Tongue (tissue), 2 donors: ENCODE data around the gene ZC3H13. TPM values are rescaled to one million over a fixed set of nuclear protein-coding genes. Genes with fewer than 3 reads are reported as not detected.

Experiments
- DNase-seq: peaks from one replicate; pipeline ENCODE4 v3.0.0-alpha.2; 2015
- total RNA-seq: library from RNA; depleted of rRNA; stranded (reverse); fragments of >200 nt; gene quantifications from one replicate; pipeline ENCODE4 v1.2.3, GENCODE V29; 2014

ZC3H13 gene
- total RNA-seq, 1 donor from 2014 or later = 32.5 TPM

DNA sequence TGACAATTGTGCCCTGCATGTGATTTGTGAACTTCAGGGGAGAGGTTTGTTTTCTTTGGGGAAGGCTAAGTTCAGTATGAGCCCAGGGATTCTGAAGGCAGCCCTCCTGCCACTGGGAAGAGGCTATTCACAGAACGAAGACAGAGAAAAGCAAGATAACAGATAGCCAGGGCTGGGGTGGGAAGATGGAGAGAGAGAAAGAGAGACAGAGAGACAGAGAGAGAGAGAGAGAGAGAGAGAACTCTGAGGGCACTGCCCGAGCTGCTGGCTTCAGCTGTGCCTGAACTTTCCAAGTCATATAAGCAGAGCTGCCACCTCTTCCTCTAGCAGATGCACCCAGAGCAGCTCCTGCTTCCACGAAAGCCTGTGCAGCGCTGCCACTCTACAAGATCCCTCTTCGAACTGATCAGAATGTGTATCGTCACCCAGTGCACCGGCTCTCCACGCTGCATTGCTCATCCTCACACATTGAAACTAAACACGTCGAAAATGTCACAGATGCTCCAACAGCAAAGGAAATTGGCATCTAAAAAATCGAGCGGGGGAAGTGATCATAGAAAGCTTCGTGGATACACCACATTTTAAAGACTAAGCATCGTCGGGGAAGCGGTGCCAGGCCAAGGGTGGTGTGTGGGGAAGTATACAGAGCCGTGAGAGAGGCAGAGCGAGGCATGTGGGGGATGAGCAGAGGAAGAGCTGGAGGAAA lies 119.2 kb downstream of the ZC3H13 start:
- no peak for DNase-seq

- DNase-seq = no peak
Measured at GRCh38 chr13:45932676-45933075, 119.9 kb downstream of the ZC3H13 start.

- DNase-seq = no peak
Measured at GRCh38 chr13:45932172-45932571, 120.4 kb downstream of the ZC3H13 start.

- DNase-seq = no peak
Measured at GRCh38 chr13:45931211-45931610, 121.3 kb downstream of the ZC3H13 start.

DNA sequence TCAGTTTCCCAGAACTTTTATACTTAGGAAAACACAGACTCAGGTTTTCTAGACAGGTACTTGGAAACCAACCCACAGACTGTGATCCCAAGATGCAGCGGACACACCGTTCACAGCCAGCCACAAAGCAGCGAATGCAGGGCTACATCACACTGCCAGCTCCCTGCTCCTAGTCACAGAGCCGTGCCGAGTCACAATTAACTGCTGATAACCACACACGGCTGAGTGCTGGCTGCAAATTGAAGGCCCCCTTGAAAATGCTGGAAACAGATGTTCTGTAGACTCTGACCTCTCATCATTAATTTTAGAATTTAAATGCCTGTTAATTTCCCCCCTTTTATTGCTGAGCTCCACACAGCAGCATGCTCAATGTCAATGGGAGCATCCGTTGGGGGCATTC lies 122.4 kb downstream of the ZC3H13 start:
- no peak for DNase-seq

GRCh38 chr13:45928843-45929242 lies 123.7 kb downstream of the ZC3H13 start:
- no peak for DNase-seq

GRCh38 chr13:45928176-45928575 lies 124.4 kb downstream of the ZC3H13 start:
- DNase-seq = no peak

DNA sequence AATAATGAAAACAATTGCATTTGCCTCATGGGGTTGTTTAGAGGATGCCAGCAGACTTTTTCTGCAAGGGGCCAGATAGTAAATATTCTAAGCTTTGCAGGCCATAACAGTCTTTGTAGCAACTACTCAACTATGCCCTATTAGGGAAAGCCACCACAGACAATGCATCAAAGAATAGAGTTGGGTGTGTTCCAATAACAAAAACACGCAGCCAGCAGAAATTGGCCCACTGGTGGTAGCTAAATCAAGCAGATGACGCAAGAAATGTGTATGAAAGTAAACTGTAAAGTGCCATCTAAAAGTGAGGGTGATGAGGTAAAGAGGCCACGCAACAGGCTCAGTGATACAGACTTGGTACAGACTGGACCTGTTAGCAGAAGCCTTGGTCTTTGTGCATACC lies 125.8 kb downstream of the ZC3H13 start:
- no peak for DNase-seq

DNA sequence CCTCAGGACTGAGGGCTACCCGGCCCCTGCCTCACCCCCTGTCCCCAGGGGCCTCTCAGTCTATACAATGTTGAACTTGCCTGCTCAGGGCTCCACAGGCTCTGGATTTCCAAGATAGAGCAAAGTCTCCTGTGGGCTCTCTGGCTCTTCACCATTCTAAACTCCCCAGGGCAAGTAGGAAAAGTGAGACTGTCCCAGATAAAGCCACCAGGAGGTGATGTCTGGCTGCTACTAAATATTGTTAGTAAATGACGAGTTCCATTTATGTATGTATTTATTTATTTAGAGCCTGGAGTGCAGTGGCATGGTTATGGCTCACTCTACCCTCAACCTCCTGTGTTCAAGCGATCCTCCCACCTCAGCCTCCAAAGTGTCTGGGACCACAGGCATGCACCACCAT lies 127.4 kb downstream of the ZC3H13 start:
- DNase-seq = no peak

- DNase-seq = no peak
Measured at GRCh38 chr13:45921162-45921736, 131.3 kb downstream of the ZC3H13 start.

DNA sequence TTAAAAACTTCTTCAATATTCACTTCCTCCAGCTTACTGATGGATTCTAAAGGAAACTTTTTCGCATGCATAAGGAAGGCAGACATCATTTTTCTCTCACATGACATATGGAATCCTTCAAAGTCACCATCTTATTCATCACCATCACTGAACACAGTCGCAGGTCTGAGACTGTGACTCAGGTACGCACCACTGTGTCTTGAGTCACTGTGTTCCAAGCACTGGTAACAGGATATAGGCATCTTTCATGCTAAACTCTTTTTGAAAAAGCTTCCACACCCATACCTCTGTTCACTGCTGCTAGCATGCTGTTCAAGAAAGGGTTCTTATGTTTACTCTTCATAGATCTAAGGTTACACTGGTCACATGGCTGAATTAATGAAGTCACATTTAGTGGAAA lies 133.9 kb downstream of the ZC3H13 start:
- DNase-seq = no peak

DNA sequence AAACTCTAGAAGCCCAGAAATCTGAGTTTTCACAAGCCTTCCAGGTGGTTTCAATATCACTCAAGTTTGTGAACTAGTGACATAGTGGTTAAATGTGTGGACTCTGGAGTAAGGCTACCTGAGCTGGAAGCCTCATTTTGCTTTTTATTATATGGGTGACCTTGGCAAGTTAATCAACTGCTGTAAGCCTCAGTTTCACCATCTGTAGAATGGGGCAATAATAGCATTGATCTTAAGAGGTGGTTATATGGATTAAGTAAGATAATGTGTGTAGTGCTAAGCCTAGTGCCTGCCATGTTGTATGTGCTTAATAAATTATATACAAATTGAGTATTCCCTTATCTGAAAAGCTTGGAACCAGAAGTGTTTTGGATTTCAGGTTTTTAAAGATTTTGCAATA lies 135.5 kb downstream of the ZC3H13 start:
- no peak for DNase-seq

GRCh38 chr13:45915686-45916439 lies 136.7 kb downstream of the ZC3H13 start:
- DNase-seq = peak; percentile 19

DNA sequence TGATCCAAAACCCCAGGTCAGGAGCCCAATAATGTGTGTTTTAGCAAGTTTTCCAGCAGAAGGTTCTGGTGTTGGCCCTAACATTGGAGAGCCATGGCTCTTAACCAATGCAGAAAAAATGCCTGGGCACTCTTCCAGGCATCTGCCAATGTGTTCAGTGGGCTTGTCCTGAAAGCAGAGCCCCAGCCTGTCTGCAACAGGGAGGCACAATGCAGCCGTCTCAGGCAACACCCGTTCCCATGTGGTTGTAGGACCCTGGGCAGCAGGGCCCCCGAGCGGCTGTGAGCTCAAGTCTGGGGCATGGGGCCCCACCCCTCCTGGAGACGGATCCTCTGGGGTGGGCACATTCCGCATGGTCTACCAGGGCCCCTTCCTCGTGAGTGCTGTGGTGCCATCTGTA lies 142.9 kb downstream of the ZC3H13 start:
- DNase-seq = peak; percentile 84

DNA sequence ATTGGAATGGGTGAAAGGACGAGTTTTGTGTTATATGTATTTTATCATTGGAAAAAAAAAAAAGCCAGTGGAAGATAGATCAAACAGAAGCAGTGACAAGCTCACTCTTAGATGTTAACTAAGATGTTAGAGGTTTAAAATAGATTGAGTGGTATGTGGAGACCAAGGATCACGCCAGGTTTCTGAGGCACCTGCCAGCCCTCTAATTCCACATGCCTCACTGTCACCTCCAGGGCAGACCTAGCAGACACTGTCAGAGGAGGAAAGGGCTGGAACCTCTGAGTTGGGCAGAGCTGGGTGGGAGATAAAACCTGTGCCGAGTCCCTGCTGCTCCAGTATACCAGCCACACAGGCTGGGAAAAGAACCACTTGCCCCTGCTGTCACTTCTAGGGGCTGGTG lies 143.5 kb downstream of the ZC3H13 start:
- DNase-seq = no peak

DNA sequence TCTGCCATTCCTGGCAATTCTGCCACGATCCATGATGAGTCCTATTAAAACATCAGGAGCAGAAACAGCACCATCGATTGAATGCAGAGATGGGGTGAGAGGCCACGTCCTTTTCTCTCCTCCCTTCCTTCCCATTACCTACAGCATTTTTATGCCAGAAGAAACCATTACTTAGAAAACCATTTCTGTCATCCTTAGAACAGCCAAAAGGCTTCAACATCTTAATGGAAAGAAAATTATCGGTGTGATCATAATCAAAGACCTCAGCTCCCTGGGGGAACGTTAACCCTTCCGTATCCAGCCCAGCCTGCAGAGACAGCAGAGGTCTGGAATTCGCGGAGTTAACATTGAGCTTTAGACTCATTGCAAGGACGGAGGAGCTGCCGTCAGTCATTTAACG lies 145.0 kb downstream of the ZC3H13 start:
- DNase-seq = no peak

Other genes starting within 250 kb of the ZC3H13 start
- 0.10 TPM for gene SIAH3, start 201.0 kb downstream of the ZC3H13 start, total RNA-seq
- gene CPB2, start 52.3 kb upstream of the ZC3H13 start, total RNA-seq = not detected
- gene LCP1, start 129.4 kb upstream of the ZC3H13 start, total RNA-seq = 19.5 TPM
- not detected for gene LRRC63, start 159.2 kb upstream of the ZC3H13 start, total RNA-seq